SK-N-SH treated with all-trans-retinoic acid at 6 μM for 48 hours (cell line): Measurements from ENCODE around the gene LGALS7.

Source experiments
- BACH2 ChIP-seq: fragments of 250-450 bp; sonication (Bioruptor Pico); IDR thresholded peaks from 2 replicates; pipeline ENCODE4 v1.9.0; 2021; ENCODE audit warnings: mild to moderate bottlenecking, borderline replicate concordance
- ESRRG ChIP-seq: fragments of 250-450 bp; sonication (Bioruptor Pico); IDR thresholded peaks from 2 replicates; pipeline ENCODE4 v1.6.1; 2021; ENCODE audit warnings: mild to moderate bottlenecking
- POU6F1 ChIP-seq: fragments of 250-450 bp; sonication (Bioruptor Pico); IDR thresholded peaks from 2 replicates; pipeline ENCODE4 v1.8.0; 2021; ENCODE audit warnings: low read depth, mild to moderate bottlenecking, moderate library complexity, borderline replicate concordance
- RARB ChIP-seq: fragments of 250-450 bp; sonication (Bioruptor Pico); IDR thresholded peaks from 2 replicates; pipeline ENCODE4 v1.8.0; 2021; ENCODE audit warnings: mild to moderate bottlenecking, moderate library complexity
- SNAI2 ChIP-seq: fragments of 250-450 bp; sonication (Bioruptor Pico); IDR thresholded peaks from 2 replicates; pipeline ENCODE4 v1.5.0; 2020; ENCODE audit warnings: mild to moderate bottlenecking, moderate library complexity
- TCF4 ChIP-seq: fragments of 250-450 bp; sonication (Bioruptor Pico); IDR thresholded peaks from 2 replicates; pipeline ENCODE4 v1.8.0; 2021; ENCODE audit warnings: mild to moderate bottlenecking, moderate library complexity, borderline replicate concordance
- ZC3H10 ChIP-seq: fragments of 250-450 bp; sonication (Bioruptor Pico); IDR thresholded peaks from 2 replicates; pipeline ENCODE4 v1.5.1; 2021; ENCODE audit warnings: mild to moderate bottlenecking, moderate library complexity
- ZFP3 ChIP-seq: fragments of 250-450 bp; sonication (Bioruptor Pico); IDR thresholded peaks from 2 replicates; pipeline ENCODE4 v1.5.0; 2020; ENCODE audit warnings: mild to moderate bottlenecking, moderate library complexity
- ZNF565 ChIP-seq: fragments of 450-650 bp; formaldehyde crosslinking; conservative IDR thresholded peaks from 2 replicates; pipeline ENCODE4 v1.5.0; 2020; ENCODE audit warnings: low read depth, mild to moderate bottlenecking, moderate library complexity
- ZNF70 ChIP-seq: fragments of 450-650 bp; formaldehyde crosslinking; IDR thresholded peaks from 2 replicates; pipeline ENCODE4 v1.5.0; 2020; ENCODE audit warnings: mild to moderate bottlenecking, moderate library complexity

GRCh38 chr19:38784224-38784623 lies 10.9 kb upstream of the LGALS7 start:
- TF ChIP-seq ZFP3 (CRISPR knock-in tag) (no peak), TCF4 (no peak), POU6F1 (CRISPR knock-in tag) (no peak), BACH2 (CRISPR knock-in tag) (no peak), ESRRG (CRISPR knock-in tag) (no peak), RARB (CRISPR knock-in tag) (no peak), ZC3H10 (CRISPR knock-in tag) (no peak), ZNF565 (no peak), SNAI2 (CRISPR knock-in tag) (no peak), ZNF70 (CRISPR knock-in tag) (no peak)
